IPS DF 4.7 (cell line): ENCODE data around the gene SEMA4A.
"Not testable (repeated sequence)": the region's sequence is repeated elsewhere in the genome, so short reads cannot be mapped to it uniquely, and the experiment has no call there.

Experiments
- DNase-seq: peaks from one replicate; pipeline ENCODE4 v3.0.0-alpha.2; 2013; ENCODE audit warnings: low spot score; ENCODE audit errors: extremely low read depth

Gene SEMA4A

DNA sequence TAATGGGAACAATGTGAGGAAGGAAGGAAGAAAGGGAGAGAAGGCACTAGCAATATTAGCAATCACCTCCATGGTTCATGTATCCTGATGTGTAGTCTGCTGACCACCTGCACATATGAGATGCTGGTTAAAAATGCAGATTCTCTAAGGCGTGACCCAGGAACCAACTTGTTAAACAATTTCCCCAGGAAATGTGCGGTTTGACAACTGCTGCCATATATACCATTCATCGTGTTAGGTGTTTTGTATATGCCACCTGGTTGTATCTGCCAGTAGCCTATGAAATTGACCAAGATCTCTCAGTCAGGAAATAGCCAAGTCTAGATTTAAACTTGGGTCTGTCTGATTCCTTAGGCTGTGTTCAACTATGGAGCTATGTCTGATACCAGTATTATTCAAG is 4.1 kb downstream of the SEMA4A start:
- no peak for DNase-seq

DNA sequence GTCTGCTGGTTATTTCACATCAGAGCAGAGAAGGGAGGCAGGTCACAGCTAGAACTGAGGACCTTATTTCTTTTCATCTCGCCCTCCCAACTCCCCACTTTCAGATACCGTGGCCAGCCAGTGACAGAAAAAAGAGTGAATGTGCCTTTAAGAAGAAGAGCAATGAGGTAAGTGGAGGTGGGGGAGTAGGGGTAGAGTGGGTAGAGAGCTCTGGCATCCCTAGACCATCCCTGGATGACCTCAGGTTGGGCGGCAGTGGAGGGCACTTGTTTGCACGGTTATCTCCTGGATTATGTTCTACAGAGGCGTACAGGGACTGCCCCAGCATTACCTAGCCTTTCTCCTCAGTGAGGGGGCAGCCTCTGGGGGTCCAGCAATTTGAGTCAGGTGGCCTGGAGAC is 4.6 kb downstream of the SEMA4A start:
- DNase-seq: no peak

DNA sequence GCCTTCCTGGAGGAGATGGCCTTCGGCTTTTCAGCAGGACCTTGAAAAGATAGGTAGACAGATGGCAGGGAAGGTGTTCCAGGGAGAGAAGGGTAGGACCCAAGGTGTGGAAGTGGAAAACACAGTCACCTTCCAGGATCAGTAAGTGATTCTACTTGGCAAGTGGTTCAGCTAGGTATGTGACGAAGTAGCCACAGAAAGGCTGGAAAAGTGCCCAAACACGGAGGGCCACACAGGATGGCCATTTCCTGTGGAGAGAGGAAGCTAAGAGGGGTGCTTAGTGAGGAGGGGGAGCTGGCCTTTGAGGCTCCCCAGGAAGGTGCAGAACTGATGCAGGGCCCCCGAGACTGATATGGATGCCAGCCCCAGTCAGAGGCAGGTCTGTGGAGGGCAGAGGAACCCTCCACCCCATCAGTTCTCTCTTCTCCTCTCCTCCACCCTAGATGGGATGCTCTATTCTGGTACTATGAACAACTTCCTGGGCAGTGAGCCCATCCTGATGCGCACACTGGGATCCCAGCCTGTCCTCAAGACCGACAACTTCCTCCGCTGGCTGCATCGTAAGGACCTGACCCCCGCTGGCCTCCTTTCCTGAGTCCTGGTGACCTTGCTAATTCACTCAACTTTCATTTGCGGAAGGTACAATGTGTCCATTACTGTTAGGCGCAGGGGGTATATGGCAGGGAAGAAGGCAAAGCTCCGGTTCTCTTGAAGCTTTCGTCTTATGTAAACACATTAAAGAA is 6.8 kb downstream of the SEMA4A start:
- no peak for DNase-seq

GRCh38 chr1:156160743-156161171 is 7.4 kb downstream of the SEMA4A start:
- DNase-seq: no peak

DNA sequence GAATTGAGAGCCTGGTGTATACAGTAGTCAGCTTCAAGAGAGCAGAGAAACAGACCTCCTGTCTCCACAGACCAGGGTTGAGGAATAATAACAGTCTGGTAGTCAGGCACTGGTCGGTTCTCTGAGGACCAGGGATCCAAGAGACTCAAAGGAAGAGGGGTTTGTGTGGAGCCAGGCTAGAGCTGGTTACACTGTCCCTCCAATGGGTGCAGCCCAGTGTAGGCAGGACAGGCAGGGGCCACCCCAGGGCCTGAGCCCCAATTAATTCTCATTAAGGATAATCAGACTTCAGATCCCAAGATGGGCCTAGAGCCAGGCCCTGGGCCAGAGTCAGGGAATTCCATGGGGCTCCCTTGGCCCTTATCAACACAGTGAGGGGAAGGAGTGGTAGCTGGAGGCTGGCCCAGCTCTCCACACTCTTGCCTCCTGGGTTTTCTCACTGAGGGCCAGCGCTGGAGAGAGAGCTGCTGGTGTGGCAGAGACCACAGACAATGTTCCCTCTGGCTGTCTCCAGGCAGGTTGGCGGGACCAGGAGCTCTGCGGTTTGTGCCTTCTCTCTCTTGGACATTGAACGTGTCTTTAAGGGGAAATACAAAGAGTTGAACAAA is 9.1 kb downstream of the SEMA4A start:
- no peak for DNase-seq

GRCh38 chr1:156163712-156164111 is 10.3 kb downstream of the SEMA4A start:
- DNase-seq: no peak

DNA sequence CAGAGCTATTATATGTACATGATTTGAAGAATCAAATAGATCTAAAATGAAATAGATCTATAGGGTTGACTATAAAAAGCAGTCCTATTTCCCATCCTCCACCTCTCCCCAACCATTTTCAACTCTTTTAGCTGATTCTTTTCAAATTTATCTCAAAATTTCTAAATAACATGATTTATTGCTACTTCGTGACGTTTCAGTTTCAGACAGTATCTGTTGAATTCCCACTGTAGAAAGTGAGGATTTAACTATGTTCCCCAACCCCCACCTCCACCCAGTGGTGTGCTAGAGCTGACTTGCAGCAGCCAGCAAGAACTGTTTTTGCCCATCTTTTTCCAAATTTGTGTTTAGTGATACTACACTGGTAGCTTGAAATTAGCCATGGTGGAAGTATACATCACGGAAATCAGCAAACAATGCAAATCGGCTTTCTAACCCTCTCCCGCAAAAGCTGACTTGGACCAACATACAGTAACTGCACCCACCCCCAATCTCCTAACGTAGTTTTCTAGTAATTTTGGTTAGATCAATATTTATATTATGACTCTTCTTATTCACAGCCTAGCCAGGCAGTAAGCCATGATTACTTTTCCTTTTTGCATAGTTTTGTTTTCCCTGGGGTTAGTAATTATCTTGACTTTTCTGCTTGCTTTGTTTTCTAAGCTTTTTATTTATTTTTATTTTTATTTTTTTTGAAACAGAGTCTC is 10.9 kb downstream of the SEMA4A start:
- DNase-seq: no peak

GRCh38 chr1:156165083-156165482 is 11.7 kb downstream of the SEMA4A start:
- no peak for DNase-seq

- no peak for DNase-seq
Observed at GRCh38 chr1:156167536-156167935, 14.2 kb downstream of the SEMA4A start.

- DNase-seq: no peak
Observed at GRCh38 chr1:156172696-156173470, 19.5 kb downstream of the SEMA4A start.

GRCh38 chr1:156176610-156177210 is 23.3 kb downstream of the SEMA4A start:
- DNase-seq: no peak

DNA sequence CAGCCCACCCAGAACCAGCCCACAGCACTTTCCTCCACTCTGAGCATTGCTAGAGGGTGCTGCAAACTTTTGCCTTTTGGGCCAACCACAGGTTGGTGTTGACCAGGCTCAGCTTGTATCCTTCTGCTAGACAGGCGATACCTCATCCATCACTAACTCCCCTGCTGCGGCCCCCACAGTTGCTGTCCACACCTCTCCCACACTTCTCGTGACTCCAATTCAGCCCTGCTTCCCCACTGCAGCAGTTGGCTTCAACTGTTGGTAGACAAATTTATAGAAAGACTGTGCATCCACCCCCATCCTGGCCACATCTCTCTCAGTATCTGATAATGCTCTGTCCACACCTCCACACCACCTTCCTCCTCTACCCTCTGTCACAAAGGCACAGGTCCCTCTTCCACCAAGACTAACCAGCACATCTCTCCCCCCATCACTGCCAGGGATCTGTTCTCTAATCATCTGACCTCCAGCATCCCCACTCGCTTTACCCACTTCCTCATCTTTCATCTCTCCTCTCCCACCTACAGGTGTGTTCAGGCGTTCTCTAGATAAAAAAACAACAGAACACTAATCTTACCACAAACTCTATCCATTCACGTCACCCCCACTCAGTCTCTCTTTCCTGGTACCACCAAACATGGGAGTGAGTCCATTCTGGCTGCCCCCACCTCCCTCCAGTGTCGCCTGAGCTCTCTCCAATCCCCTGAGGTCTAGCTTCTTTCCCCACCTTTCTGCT is 24.7 kb downstream of the SEMA4A start:
- no peak for DNase-seq

DNA sequence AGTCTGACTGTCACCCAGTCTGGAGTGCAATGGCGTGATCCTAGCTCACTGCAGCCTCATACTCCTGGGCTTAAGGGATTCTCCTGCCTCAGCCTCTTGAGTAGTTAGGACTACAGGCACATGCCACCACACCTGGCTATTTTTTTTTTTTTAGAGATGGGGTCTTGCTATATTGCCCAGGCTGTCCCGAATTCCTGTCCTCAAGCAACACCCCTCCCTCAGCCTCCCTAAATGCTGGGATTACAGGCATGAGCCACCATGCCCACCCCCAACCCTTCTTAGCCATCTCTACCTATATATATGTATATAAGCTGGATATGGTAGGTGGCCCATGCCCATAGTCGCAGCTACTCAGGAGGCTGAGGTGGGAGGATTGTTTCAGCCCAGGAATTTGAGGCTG is 27.1 kb downstream of the SEMA4A start:
- no peak for DNase-seq

- DNase-seq: not testable (repeated sequence)
Observed at GRCh38 chr1:156181391-156181924, 28.1 kb downstream of the SEMA4A start.

- not testable (repeated sequence) for DNase-seq
Observed at GRCh38 chr1:156182010-156182779, 28.8 kb downstream of the SEMA4A start.

DNA sequence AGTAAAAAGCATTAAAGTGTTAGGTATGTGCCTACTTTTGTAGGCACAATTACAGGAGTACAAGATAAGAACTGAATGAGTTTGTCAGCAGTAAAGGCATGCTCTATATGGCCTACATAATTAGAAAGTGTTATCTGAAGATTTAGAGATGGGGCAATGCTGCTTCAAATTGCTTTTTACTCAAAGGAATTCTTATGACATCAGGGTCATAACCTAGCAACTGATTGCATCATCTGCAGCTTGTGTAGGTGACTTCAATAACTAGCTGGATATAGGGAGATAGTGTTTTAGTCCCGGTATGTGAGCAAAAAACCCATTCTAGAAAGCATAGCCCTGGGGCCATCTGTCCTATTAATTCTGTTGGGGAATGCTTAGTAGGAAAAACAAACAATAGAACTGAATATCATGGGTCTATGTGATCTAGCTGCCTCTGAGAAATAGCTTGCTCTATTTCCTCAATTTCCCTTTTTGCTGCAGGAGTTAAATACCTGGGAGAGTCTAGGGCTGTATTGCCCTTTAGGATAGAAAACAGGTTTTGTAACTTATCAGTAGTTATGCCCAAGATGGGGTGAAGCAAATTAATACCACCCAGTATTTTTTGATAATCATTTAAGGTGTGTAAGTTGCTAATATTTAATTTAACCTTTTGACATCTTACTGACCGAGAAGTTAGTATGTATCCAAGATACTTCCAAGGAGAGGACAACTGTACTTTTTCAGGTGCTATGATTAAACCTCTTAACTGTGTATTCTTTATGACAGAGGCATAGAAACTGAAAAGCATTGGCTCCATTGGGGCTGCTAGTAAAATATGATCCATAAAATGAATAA is 33.2 kb downstream of the SEMA4A start:
- DNase-seq: not testable (repeated sequence)

DNA sequence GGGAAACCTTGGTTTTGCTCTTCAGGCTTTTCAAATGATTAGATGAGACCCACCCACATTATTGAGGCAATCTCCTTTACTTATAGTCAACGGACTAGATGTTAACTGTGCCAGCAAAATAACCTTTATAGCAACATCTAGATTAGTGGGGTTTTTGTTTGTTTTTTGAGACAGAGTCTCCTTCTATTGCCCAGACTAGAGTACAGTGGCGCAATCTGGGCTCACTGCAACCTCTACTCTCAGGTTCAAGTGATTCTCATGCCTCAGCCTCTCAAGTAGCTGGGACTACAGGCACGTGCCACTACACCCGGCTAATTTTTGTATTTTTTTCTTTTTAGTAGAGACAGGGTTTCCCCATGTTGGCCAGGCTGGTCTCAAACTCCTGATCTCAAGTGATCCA is 36.9 kb downstream of the SEMA4A start:
- not testable (repeated sequence) for DNase-seq

DNA sequence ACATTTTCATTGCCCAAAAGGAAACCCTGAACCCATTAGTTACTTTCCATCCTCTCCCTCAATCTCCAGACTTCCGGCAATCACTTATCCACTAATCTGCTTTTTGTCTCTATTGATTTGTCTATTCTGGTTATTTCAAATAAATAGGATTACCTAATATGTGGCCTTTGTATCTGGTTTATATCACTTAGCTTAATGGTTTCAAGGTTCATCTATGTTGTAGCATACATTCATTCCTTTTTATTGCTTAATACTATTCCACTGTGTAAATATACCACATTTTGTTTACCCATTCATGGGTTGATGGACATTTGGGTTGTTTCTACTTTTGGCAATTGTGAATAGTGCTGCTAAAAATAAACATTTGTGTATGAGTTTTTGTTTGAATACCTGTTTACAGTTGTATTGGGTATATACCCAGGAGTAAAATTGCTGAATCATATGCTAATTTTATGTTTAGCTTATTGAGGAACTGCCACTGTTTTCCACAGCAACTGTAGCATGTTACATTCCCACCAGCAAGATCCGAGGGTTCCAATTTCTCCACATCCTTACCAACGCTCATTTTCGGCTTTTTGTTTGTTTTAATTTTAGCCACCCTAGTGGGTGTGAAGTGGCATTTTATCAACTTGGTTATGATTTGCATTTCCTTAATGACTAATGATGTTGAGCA is 38.0 kb downstream of the SEMA4A start:
- DNase-seq: no peak
